Fibroblast of lung (primary cell): ENCODE measurements around the gene LIMCH1. TPM values are rescaled to one million over a fixed set of nuclear protein-coding genes. Genes with fewer than 3 reads are reported as not detected.

Experiments
- DNase-seq, 2 donors: peaks; one replicate each; pipeline versions ENCODE4 v3.0.0 to v3.0.0-alpha.2; 2010; ENCODE audit warnings: low read depth in 2 of 2
- H2AFZ ChIP-seq: 2 replicates; pipeline ENCODE4 v1.5.1; 2012; ENCODE audit warnings: low read length, control low read depth, inconsistent platforms
- H3K27ac ChIP-seq: 2 replicates; pipeline ENCODE4 v1.5.1; 2011; ENCODE audit warnings: low read length, control low read depth; ENCODE audit not compliant: insufficient read depth
- H3K27me3 ChIP-seq: 2 replicates; pipeline ENCODE4 v1.5.1; 2011; ENCODE audit warnings: mild to moderate bottlenecking, low read length; ENCODE audit not compliant: control insufficient read depth, insufficient read depth
- H3K36me3 ChIP-seq: 2 replicates; pipeline ENCODE4 v1.5.1; 2011; ENCODE audit warnings: low read length; ENCODE audit not compliant: control insufficient read depth, insufficient read depth
- H3K4me1 ChIP-seq: 2 replicates; pipeline ENCODE4 v1.5.1; 2011; ENCODE audit warnings: low read length; ENCODE audit not compliant: control insufficient read depth, insufficient read depth; ENCODE audit errors: extremely low read depth
- H3K4me2 ChIP-seq: 2 replicates; pipeline ENCODE4 v1.5.1; 2011; ENCODE audit warnings: low read length, control low read depth; ENCODE audit not compliant: insufficient read depth; ENCODE audit errors: extremely low read depth
- H3K4me3 ChIP-seq, 4 experiments: fragments of 200-600 bp in 1 of 4; sonication (generic) in 1 of 4; replicated peaks in 1 of 4; 2 replicates each; pipeline ENCODE4 v1.5.1; 2011 to 2016; ENCODE audit warnings: low read length in 4 of 4, low read depth in 3 of 4, mild to moderate bottlenecking in 3 of 4, control low read depth in 2 of 4, inconsistent platforms in 1 of 4, mixed read lengths in 1 of 4; ENCODE audit not compliant: insufficient read depth in 1 of 4; ENCODE audit errors: control extremely low read depth in 1 of 4
- H3K79me2 ChIP-seq: 2 replicates; pipeline ENCODE4 v1.5.1; 2012; ENCODE audit warnings: mild to moderate bottlenecking, low read length, inconsistent platforms; ENCODE audit not compliant: control insufficient read depth, insufficient read depth
- H3K9ac ChIP-seq: 2 replicates; pipeline ENCODE4 v1.5.1; 2011; ENCODE audit warnings: mild to moderate bottlenecking, low read length, control low read depth; ENCODE audit not compliant: insufficient read depth
- H3K9me3 ChIP-seq: 2 replicates; pipeline ENCODE4 v1.5.1; 2012; ENCODE audit warnings: low read depth, low read length; ENCODE audit not compliant: control insufficient read depth, insufficient read depth
- H4K20me1 ChIP-seq: 2 replicates; pipeline ENCODE4 v1.5.1; 2011; ENCODE audit warnings: low read length; ENCODE audit not compliant: control insufficient read depth, insufficient read depth; ENCODE audit errors: extremely low read depth
- EZH2 ChIP-seq: IDR thresholded peaks from 2 replicates; pipeline ENCODE4 v1.5.1; 2012; ENCODE audit warnings: low read length, control low read depth, mild to moderate bottlenecking; ENCODE audit errors: missing control alignments
- polyA plus RNA-seq, 2 donors: library from polyadenylated mRNA; depleted of rRNA in 1 of 2; stranded (reverse) in 1 of 2; unstranded in 1 of 2; fragments of >200 nt; gene quantifications; 2 replicates each; pipeline ENCODE4 v1.2.1, GENCODE V29; 2011 to 2012; ENCODE audit warnings: missing spikeins in 1 of 2
- total RNA-seq: library from RNA; depleted of rRNA; stranded (reverse); fragments of >200 nt; gene quantifications from 2 replicates; pipeline ENCODE4 v1.2.1, GENCODE V29; 2014
- TF ChIP-seq, protein P1 (sequence below), 2 donors: IDR thresholded peaks in 1 of 2; conservative IDR thresholded peaks in 1 of 2; 1 replicate in 1 of 2; 2 replicates in 1 of 2; pipeline ENCODE4 v1.5.1; 2011 to 2012; ENCODE audit warnings: low read length in 2 of 2, control low read depth in 1 of 2, inconsistent platforms in 1 of 2, low read depth in 1 of 2, mild to moderate bottlenecking in 1 of 2

The LIMCH1 gene
- total and polyA plus RNA-seq, 2 donors (not counting 1 experiment from before 2014, with no cell fraction given), result 2.8 to 4.6 TPM

DNA sequence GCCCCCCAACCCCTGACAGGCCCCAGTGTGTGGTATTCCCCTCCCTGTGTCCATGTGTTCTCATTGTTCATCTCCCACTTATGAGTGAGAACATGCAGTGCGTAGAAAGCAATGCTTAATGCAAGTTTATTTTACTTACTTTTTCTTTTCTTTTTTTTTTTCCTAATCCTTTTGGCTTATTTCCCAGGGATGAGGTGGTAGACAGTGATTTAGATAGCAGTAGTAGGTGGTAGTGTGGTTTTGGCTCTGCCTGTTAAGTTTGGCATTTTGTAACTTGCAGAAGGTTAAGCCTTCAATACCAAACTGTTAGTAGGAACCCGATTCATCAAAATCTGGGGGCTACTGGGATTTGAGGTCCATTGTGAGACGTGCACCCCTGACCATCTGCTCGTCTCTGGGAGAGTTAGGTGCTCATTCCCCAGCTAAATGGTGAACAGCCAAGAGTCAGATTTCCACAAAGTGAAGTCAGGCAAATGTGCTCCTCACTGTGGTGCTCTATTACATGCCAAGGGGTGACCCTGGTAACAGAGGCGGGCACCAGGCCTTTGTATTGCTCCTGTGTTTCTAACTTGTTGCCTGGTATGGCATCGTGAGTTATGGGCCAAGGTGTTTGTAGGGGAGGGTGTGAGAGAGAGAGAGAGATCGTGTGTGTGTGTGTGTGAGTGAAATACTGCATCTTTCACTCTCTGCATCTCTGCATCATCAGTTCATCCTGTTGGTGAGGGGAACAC is 140.3 kb downstream of the LIMCH1 start:
- H3K27ac ChIP-seq, result no peak overlapping the region
- H2AFZ ChIP-seq, result no peak overlapping the region
- no peaks in the 10 kb centered on the region for H3K27me3 ChIP-seq
- no peaks in the 10 kb centered on the region for H3K79me2 ChIP-seq
- H3K4me2 ChIP-seq, result no peak overlapping the region
- no peaks in the 10 kb centered on the region for H4K20me1 ChIP-seq
- DNase-seq, result peak; percentile 21 to 70
- TF ChIP-seq, protein P1, sequence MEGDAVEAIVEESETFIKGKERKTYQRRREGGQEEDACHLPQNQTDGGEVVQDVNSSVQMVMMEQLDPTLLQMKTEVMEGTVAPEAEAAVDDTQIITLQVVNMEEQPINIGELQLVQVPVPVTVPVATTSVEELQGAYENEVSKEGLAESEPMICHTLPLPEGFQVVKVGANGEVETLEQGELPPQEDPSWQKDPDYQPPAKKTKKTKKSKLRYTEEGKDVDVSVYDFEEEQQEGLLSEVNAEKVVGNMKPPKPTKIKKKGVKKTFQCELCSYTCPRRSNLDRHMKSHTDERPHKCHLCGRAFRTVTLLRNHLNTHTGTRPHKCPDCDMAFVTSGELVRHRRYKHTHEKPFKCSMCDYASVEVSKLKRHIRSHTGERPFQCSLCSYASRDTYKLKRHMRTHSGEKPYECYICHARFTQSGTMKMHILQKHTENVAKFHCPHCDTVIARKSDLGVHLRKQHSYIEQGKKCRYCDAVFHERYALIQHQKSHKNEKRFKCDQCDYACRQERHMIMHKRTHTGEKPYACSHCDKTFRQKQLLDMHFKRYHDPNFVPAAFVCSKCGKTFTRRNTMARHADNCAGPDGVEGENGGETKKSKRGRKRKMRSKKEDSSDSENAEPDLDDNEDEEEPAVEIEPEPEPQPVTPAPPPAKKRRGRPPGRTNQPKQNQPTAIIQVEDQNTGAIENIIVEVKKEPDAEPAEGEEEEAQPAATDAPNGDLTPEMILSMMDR (conservative IDR thresholded peaks at IDR 0.05 in 1 of 2, IDR thresholded peaks at IDR 0.05 in 1 of 2; ENCODE audit: low read depth in 1 of 2, low read length in 2 of 2), result no peak
- no peak for TF ChIP-seq EZH2
- no peaks in the 10 kb centered on the region for H3K9me3 ChIP-seq
- no peaks in the 10 kb centered on the region for H3K4me1 ChIP-seq
- no peak overlapping the region for H3K9ac ChIP-seq
- no peak overlapping the region for H3K4me3 ChIP-seq
- no peaks in the 10 kb centered on the region for H3K36me3 ChIP-seq

DNA sequence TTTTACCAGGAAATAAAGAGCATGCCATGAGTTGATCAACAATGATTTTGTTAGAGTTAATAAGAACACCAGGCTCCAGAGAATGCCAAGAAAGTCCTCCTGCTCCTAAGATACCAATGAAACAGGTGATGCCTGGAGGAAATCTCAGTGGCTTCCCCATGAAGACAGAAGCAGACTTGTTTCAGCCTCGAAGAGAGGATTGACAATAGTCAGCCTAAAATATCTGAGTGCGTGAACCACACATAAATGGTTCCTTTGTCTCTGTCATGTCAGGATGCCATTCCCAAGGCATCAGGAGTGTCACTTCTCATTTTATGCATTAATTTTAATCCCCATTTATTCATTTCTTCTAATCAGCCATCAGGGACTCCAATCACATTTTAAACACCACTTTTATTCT is 141.0 kb downstream of the LIMCH1 start:
- TF ChIP-seq EZH2, result no peak
- TF ChIP-seq, protein P1 (conservative IDR thresholded peaks at IDR 0.05 in 1 of 2, IDR thresholded peaks at IDR 0.05 in 1 of 2; ENCODE audit: low read depth in 1 of 2, low read length in 2 of 2), result no peak
- no peak overlapping the region for H3K9ac ChIP-seq
- no peaks in the 10 kb centered on the region for H3K9me3 ChIP-seq
- no peaks in the 10 kb centered on the region for H4K20me1 ChIP-seq
- no peak overlapping the region for H3K27ac ChIP-seq
- no peaks in the 10 kb centered on the region for H3K27me3 ChIP-seq
- no peak overlapping the region for H3K4me3 ChIP-seq
- no peaks in the 10 kb centered on the region for H3K79me2 ChIP-seq
- no peak for DNase-seq
- H3K36me3 ChIP-seq, result no peaks in the 10 kb centered on the region
- no peak overlapping the region for H2AFZ ChIP-seq
- no peaks in the 10 kb centered on the region for H3K4me1 ChIP-seq
- H3K4me2 ChIP-seq, result no peak overlapping the region

DNA sequence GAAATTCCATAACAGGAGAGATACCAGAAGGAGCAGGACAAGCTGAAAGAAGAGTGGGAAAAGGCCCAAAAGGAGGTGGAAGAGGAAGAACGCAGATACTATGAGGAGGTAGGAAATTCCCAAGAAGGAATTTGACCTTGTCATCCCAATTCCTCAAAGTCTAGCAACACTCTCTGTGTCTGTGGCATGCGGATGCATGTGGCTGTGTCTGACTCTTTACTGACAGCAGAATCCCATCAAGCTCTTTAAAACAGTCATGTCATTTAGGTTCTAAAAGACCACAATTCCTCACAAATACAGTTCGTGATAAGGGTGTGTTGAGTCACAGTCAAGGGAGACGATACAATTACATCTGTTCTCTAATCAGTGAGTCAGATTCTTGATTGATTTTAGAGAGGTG is 142.0 kb downstream of the LIMCH1 start:
- no peaks in the 10 kb centered on the region for H3K36me3 ChIP-seq
- TF ChIP-seq EZH2, result no peak
- TF ChIP-seq, protein P1 (conservative IDR thresholded peaks at IDR 0.05 in 1 of 2, IDR thresholded peaks at IDR 0.05 in 1 of 2; ENCODE audit: low read depth in 1 of 2, low read length in 2 of 2), result no peak
- no peak overlapping the region for H3K9ac ChIP-seq
- H3K79me2 ChIP-seq, result no peaks in the 10 kb centered on the region
- no peak overlapping the region for H2AFZ ChIP-seq
- no peak overlapping the region for H3K4me2 ChIP-seq
- no peak overlapping the region for H3K27ac ChIP-seq
- H3K9me3 ChIP-seq, result no peaks in the 10 kb centered on the region
- H3K4me1 ChIP-seq, result no peaks in the 10 kb centered on the region
- no peak overlapping the region for H3K4me3 ChIP-seq
- no peaks in the 10 kb centered on the region for H4K20me1 ChIP-seq
- peak in 1 of 2 donors; percentile 43 for DNase-seq
- H3K27me3 ChIP-seq, result no peaks in the 10 kb centered on the region
